Neural progenitor cell (in vitro differentiated cells): ENCODE measurements around the gene FRG1.
"Not testable (repeated sequence)": the region's sequence is repeated elsewhere in the genome, so short reads cannot be mapped to it uniquely, and the experiment has no call there.

Experiments
- EZH2 ChIP-seq: fragments of 200-600 bp; sonication (generic); IDR thresholded peaks from 2 replicates; pipeline ENCODE4 v1.6.1; 2017; ENCODE audit warnings: antibody characterized with exemption, mild to moderate bottlenecking, moderate library complexity
- TF ChIP-seq, protein P1 (sequence below): fragments of 200-600 bp; sonication (generic); IDR thresholded peaks from 2 replicates; pipeline ENCODE4 v1.5.1; 2017; ENCODE audit warnings: antibody characterized with exemption, mild to moderate bottlenecking

DNA sequence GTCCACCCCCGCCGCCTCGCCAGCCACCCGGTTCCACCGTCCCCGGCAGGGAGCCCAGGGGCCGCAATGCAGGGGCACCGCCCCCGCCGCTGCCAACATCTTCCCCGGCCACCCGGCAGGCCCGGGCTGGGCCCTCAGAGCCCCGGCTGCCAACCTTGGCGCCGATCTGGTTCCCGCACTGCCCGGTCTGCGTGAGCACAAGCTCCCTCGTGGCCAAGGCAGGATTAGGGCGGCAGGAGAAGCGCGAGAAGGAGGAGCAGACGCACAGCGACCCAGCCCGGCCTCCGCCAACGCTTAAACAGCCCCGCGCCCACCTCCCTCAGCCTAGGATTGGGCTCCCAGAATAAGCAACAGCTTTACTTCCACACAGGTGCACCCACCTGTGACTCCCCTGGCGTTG lies 44.0 kb downstream of the FRG1 start:
- TF ChIP-seq, protein P1, sequence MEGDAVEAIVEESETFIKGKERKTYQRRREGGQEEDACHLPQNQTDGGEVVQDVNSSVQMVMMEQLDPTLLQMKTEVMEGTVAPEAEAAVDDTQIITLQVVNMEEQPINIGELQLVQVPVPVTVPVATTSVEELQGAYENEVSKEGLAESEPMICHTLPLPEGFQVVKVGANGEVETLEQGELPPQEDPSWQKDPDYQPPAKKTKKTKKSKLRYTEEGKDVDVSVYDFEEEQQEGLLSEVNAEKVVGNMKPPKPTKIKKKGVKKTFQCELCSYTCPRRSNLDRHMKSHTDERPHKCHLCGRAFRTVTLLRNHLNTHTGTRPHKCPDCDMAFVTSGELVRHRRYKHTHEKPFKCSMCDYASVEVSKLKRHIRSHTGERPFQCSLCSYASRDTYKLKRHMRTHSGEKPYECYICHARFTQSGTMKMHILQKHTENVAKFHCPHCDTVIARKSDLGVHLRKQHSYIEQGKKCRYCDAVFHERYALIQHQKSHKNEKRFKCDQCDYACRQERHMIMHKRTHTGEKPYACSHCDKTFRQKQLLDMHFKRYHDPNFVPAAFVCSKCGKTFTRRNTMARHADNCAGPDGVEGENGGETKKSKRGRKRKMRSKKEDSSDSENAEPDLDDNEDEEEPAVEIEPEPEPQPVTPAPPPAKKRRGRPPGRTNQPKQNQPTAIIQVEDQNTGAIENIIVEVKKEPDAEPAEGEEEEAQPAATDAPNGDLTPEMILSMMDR, result not testable (repeated sequence)
- TF ChIP-seq EZH2, result not testable (repeated sequence)
